Suppressor macrophage (primary cell): ENCODE data around the gene CBARP.
"Not testable (repeated sequence)": the region's sequence is repeated elsewhere in the genome, so short reads cannot be mapped to it uniquely, and the experiment has no call there.

ENCODE experiments used
- DNase-seq, 4 experiments: peaks; one replicate each; pipeline ENCODE4 v3.0.0-alpha.2; 2020 to 2022

Gene CBARP

DNA sequence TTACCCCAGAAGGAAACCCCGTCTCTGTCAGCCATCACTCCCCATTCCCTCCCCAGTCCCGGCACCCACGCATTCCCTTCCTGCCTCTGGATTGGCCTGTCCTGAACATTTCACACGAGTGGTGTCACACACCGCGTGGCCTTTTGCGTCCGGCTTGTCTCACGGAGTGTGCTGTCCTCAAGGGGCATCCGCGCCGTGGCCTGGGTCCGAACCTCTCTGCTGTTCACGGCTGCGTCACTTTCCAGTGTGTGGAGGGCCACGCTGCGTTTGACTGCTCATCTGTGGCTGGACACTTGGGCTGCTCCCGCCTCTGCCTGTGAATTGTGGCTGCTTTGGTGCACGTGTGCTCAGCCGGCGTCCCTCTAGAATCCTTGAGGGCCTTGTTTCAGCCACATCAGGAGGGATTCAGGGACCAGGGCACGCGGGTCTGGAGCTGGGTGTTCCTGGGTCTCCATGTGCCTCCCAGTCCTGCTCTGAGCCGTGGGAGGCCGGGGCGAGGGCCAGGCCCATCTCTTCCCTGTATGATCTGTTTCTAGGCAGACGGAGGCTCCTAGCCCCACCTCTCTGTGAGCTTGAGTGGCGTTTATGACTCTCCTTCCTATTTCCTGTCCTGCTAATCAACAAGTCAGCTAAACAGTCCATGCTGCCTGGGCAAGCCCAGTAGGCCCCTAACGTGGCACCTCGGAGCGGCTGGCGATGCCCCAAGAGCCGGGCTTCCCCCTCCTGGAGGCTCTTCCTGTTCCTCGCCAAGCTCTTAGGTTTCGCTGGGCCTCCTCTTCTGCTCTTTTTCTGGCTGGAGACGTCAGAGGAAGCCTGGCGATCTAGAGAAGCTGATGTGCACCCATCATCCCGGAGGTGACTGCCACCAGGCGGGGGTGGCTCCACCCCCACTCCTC is 24.2 kb downstream of the CBARP start:
- DNase-seq: peak; percentile 96 to 99 (median 97)

DNA sequence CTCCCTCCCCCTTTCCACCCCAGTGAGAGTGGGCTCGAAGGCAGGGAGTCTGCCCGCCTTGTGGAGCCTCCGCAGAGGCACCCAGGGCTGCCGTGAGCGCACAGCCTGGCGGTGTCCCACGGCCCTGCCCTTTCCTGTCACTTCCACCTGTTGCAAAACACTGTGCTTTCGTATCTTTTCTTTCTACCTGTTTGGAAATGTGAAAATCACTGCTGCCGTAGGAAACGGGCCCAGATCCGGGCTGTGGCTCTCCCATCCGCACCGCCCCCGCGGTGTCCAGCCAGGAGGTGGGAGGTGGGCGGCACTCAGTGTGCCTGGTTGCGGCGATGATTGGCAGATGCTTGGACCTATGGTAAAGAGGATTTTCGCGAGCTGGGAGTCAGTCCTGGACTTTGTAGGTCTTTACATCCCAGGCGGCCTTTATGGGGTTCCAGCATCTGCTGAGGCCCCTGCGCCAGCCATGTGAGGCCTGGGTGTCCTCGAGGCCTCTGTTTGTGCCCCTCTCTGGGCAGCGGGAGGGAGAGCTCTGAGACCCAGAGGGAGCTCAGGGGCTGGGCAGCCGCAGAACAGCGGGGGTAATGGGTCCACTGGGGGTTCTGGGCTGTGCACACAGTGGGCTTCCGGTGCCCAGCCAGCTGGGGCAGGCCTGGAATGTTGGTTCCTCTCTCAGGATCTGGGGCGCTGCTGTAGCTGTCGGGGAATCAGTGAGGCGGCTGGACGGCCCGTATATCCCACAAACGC is 26.1 kb downstream of the CBARP start:
- DNase-seq: no peak

- DNase-seq: no peak
Observed at GRCh38 chr19:1210227-1210538, 27.6 kb downstream of the CBARP start.

DNA sequence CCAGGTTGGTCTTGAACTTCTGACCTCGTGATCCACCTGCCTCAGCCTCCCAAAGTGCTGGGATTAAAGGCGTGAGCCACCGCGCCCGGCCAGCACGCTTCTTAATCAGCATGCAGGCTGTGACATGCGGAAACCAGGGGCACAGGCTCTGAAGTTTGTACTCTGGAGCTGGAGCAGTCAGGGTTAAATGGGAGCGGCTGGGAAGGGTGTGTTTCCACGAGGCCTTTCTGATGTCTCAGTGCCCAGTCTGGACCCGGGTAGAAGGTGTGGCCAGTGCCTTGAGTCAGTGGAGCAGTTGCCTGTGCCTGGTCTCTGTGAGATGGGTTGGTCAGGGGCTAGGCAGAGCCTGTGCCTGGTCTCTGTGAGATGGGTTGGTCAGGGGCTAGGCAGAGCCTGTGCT is 29.0 kb downstream of the CBARP start:
- DNase-seq: not testable (repeated sequence)

- DNase-seq: peak in 3 of 4 experiments; percentile 52 to 72 (median 71)
Observed at GRCh38 chr19:1206864-1207450, 30.8 kb downstream of the CBARP start.

DNA sequence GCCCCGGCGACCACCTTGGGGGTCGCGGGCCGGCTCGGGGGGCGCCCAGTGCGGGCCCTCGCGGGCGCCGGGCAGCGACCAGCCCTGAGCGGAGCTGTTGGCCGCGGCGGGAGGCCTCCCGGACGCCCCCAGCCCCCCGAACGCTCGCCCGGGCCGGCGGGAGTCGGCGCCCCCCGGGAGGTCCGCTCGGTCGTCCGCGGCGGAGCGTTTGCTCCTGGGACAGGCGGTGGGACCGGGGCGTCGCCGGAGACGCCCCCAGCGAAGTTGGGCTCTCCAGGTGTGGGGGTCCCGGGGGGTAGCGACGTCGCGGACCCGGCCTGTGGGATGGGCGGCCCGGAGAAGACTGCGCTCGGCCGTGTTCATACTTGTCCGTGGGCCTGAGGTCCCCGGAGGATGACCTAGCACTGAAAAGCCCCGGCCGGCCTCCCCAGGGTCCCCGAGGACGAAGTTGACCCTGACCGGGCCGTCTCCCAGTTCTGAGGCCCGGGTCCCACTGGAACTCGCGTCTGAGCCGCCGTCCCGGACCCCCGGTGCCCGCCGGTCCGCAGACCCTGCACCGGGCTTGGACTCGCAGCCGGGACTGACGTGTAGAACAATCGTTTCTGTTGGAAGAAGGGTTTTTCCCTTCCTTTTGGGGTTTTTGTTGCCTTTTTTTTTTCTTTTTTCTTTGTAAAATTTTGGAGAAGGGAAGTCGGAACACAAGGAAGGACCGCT is 31.5 kb downstream of the CBARP start:
- DNase-seq: peak in 2 of 4 experiments; percentile 35 to 55

- peak; percentile 99 to 100 (median 100) for DNase-seq
Observed at GRCh38 chr19:1205114-1206099, 32.4 kb downstream of the CBARP start, which contains the start of gene STK11. Gene STK11 (plus strand): TSS chr19:1205778. CDS start chr19:1206914, 1,136 bp downstream.

GRCh38 chr19:1200614-1201013 is 37.2 kb downstream of the CBARP start:
- DNase-seq: not testable (repeated sequence)

- no peak for DNase-seq
Observed at GRCh38 chr19:1199531-1199930, 38.3 kb downstream of the CBARP start.

- DNase-seq: no peak
Observed at GRCh38 chr19:1189419-1189818, 48.4 kb downstream of the CBARP start.

GRCh38 chr19:1183543-1184172 is 54.1 kb downstream of the CBARP start:
- no peak for DNase-seq

- no peak for DNase-seq
Observed at GRCh38 chr19:1182727-1183126, 55.1 kb downstream of the CBARP start.

- DNase-seq: no peak
Observed at GRCh38 chr19:1182068-1182467, 55.7 kb downstream of the CBARP start.

- no peak for DNase-seq
Observed at GRCh38 chr19:1181606-1182005, 56.2 kb downstream of the CBARP start.
